Cardiac fibroblast (primary cell): ENCODE data around the gene ZNF316.

ENCODE experiments used
- DNase-seq, 2 donors: peaks; one replicate each; pipeline versions ENCODE4 v3.0.0 to v3.0.0-alpha.2; 2010; ENCODE audit warnings: low read depth in 2 of 2
- H3K4me3 ChIP-seq, 2 donors: replicated peaks in 1 of 2; 1 replicate in 1 of 2; 2 replicates in 1 of 2; pipeline ENCODE4 v1.5.1; 2011; ENCODE audit warnings: low read depth in 2 of 2, low read length in 2 of 2, mild to moderate bottlenecking in 2 of 2, moderate library complexity in 1 of 2
- CTCF ChIP-seq: IDR thresholded peaks from one replicate; pipeline ENCODE4 v1.5.1; 2011; ENCODE audit warnings: low read depth, mild to moderate bottlenecking, low read length, inconsistent platforms

Gene ZNF316

GRCh38 chr7:6691103-6691502 is 54.0 kb downstream of the ZNF316 start:
- H3K4me3 ChIP-seq = no peak overlapping the region
- peak in 1 of 2 donors; percentile 9 for DNase-seq
- TF ChIP-seq CTCF = no peak

GRCh38 chr7:6691609-6692106 is 54.5 kb downstream of the ZNF316 start:
- no peak for TF ChIP-seq CTCF
- DNase-seq = peak; percentile 23 to 43
- no peak overlapping the region for H3K4me3 ChIP-seq

- DNase-seq = no peak
- TF ChIP-seq CTCF = no peak
- no peak overlapping the region for H3K4me3 ChIP-seq
Observed at GRCh38 chr7:6700793-6701192, 63.7 kb downstream of the ZNF316 start.

GRCh38 chr7:6701860-6702259 is 64.7 kb downstream of the ZNF316 start:
- TF ChIP-seq CTCF = no peak

More at GRCh38 chr7:6701860-6702259, 64.7 kb downstream of the ZNF316 start:
- H3K4me3 ChIP-seq = no peak overlapping the region
- DNase-seq = no peak
